Daoy (cell line): Measurements from ENCODE around the gene KCNT2. TPM values are rescaled to one million over a fixed set of nuclear protein-coding genes. Genes with fewer than 3 reads are reported as not detected.
"Not testable (repeated sequence)": the region's sequence is repeated elsewhere in the genome, so short reads cannot be mapped to it uniquely, and the experiment has no call there.

Experiments used
- DNase-seq: peaks from one replicate; pipeline ENCODE4 v3.0.0-alpha.2; 2015; ENCODE audit warnings: low read depth
- total RNA-seq: library from RNA; depleted of rRNA; stranded (reverse); fragments of >200 nt; shearing (Covaris generic); gene quantifications from 2 replicates; pipeline ENCODE4 v1.2.3, GENCODE V29; 2014

KCNT2 gene
- total RNA-seq, 1 experiment from 2014 or later = 0.34 TPM

DNA sequence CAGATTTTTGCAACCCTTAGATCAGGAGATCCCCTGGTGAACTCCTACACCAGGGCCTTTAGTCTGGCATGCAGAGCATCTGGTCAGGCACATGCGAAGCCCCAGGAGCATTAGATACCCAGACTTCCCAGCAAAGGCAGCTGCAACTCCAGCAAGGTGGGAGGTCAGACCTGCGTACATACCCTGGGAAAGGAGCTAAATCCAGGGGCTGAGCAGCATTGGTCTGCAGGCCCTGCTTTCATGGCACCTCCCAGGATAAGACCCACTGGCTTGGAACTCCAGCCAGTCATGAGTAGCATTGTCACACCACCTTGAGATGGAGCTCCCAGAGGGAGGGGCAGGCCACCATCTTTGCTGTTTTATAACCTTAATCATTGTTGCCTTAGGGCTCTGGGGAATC, 92.3 kb downstream of the KCNT2 start:
- no peak for DNase-seq

- no peak for DNase-seq
Measured at GRCh38 chr1:196513821-196514220, 94.4 kb downstream of the KCNT2 start.

DNA sequence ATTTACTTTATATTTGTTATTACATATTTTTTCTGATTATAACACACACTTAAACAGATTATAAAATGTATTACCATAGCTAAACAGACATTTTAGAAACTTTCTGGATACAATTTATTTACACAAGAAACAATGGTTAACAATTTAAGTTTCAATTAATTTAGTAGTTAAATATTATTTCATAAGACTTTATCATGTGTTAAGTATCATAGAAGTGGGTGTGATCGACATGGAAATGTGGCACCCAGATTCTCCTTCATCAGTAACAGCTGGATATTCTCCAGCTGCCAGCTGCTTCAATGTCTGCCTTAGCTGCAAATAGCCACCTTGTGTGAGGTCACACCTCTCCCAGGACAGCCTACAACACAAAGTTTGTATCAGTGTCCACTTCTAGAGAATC, 97.8 kb downstream of the KCNT2 start:
- DNase-seq = no peak

- not testable (repeated sequence) for DNase-seq
Measured at GRCh38 chr1:196504224-196504623, 104.0 kb downstream of the KCNT2 start.

DNA sequence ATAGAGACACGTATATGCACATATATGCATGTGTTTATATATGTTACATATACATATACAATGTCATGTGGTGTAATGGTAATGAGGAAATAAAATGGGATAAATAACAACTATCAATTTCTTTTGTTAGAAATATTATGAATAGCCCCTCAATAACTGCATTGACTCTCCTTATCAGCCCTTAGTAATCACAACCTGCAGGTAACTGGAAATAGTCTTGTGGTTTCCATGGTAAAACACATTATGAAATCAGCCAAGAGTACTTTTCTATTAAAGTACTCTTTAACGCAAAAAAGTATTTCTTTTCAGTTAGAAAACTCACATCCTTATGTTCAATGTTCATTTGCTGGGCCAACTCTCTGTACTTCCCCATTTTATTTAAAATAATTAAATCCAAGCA, 105.8 kb downstream of the KCNT2 start:
- DNase-seq = no peak

DNA sequence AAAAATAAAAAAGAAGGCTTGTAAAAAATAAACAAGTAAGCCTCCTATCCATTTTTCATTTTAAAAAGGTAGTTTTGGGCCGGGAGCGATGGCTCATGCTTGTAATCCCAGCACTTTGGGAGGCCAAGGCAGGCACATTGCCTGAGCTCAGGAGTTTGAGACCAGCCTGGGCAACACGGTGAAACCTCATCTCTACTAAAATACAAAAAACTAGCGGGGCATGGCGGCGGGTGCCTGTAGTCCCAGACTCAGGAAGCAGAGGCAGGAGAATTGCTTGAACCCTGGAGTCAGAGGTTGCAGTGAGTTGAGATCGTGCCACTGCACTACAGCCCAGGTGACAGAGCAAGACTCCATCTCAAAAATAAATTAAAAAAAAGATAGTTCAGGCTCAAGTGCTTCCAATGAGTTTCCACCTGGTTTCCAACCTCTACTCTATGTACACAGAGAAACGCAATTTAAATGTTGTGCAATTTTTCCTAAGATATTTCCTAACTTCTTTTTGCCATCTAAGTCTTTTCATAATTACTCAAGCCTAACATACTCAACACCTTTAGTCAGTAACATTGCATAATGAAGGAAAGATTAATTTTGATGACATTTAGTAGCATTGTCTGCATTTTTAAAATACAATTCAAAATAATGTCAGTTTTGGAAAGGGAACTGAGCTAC, 106.3 kb downstream of the KCNT2 start:
- DNase-seq = no peak

DNA sequence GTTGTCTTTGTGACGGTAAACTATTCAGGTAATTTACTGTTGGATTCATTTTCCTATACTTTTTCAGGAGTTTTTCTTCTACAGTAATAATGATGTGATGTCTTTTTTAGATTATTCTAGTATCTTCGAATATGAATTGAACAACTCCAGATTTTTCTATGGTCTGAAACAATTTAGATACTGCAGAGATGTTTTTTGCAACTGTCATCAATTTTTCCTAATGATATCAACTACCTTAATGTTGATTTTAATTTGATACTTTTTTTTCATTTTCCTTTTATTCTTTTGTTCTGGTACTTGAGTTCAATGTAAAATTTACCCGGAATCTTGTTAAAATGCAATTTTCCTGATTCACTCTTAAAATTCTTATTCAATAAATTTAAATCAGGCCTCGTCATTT, 110.4 kb downstream of the KCNT2 start:
- DNase-seq = no peak

- no peak for DNase-seq
Measured at GRCh38 chr1:196494766-196495165, 113.5 kb downstream of the KCNT2 start.

GRCh38 chr1:196493881-196494280, 114.4 kb downstream of the KCNT2 start:
- DNase-seq = no peak

DNA sequence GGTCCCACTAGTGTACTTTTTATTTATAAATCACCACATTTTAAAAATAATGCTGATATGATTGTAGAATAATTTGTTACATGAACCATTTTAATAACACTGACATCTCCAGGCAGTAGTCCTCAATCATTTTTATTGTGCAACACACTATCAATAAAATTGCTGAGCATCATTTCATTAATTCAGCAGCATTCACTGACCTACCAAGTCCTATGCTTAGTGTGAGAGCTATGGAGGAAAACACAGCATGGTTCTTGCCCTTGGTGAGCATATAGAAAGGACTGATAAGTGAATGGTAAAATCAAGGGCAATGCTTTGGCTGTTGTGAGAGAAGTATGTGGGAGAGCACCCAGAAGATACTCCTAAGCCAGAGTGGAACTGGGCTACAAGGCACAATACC, 119.7 kb downstream of the KCNT2 start:
- no peak for DNase-seq

DNA sequence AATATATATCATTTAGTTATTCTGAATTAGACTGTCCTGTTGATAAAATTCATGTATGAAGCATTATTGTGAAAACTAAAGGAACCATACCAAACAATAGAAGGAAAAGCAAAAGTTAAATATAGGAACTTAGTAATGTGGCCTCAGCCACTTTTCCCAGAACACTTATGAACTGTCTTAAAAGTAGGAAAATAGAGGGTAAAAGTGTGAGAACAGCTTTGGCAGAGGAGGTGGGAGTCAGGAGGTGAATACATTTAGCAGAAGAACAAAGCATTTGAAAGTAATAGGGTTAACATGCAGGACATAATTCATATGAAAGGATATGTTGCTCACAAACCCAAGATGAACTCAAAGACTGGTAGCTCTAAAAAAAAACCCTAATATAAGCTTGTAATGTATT, 121.9 kb downstream of the KCNT2 start:
- no peak for DNase-seq

- no peak for DNase-seq
Measured at GRCh38 chr1:196481616-196482015, 126.6 kb downstream of the KCNT2 start.

DNA sequence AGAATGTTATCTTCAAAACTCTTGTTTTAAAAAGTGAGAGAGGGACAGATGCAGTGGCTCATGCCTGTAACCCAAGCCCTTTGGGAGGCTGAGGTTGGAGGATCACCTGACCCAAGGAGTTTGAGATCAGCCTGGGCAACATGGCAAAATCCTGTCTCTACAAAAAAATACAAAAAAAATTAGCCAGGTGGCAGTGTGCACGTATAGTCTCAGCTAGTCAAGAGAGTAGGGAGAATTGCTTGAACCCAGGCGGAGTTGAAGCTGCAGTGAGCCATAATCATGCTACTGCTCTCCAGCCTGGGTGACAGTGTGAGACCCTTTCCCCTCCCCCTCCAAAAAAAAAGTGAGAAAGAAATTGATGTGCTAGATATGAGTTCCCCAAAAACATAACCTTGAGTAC, 131.0 kb downstream of the KCNT2 start:
- DNase-seq = no peak

- no peak for DNase-seq
Measured at GRCh38 chr1:196467230-196467925, 140.9 kb downstream of the KCNT2 start.

DNA sequence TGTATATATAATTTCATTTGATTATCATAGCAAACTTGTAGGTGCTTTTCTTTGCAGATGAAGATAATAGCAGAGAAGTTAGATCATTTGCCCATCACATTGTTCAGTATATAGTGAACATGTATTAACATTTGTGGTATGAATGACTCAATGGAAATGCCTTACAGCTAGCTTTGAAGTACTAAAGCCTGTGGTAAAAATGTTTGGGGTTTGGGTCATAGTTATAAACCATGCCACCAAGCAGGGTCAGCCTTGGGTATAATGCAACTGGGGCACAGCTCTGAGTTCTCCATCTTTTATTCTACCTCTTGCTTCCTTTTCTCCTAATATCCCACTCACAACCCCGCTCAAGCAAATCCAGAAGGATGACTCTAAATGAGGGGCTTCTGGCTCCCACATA, 141.6 kb downstream of the KCNT2 start:
- DNase-seq = peak; percentile 62

- no peak for DNase-seq
Measured at GRCh38 chr1:196466166-196466565, 142.1 kb downstream of the KCNT2 start.

GRCh38 chr1:196464480-196464941, 143.7 kb downstream of the KCNT2 start:
- peak; percentile 17 for DNase-seq

DNA sequence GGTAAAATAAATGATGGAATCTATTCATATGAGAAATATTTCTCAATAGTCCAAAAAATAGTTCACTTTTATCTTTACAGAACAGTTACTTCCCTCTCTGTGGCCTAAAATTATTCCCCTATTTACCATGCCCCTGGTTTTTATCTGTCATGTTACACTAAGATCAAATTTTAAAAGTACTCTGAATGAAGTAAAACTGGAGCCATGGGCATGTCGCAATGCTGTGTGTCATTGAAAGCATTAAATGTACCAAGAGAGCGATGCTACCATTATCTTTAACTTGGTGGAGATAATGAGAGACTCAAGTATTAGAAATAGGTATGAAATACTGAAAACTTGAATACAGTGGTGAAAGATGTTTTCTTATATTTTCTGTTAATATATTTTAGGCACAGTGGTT, 146.2 kb downstream of the KCNT2 start:
- no peak for DNase-seq

DNA sequence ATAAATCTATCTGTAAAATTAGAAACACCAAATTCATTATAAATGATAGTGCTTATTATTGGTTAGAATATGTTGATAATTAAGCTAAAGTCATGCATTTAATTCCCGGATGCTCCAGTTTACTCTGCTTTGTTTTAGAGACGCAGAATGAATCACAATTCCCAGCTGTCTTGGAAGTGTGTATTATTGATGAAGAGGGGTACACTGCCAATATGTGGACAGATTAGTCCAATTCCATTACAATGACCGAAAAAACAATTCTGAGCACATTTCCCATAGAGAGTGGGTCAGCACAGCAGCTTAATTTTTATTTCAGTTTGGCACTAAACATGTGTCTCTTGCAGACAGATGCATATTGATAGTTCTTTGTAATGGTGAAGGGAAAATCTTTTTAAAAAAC, 146.7 kb downstream of the KCNT2 start:
- no peak for DNase-seq

DNA sequence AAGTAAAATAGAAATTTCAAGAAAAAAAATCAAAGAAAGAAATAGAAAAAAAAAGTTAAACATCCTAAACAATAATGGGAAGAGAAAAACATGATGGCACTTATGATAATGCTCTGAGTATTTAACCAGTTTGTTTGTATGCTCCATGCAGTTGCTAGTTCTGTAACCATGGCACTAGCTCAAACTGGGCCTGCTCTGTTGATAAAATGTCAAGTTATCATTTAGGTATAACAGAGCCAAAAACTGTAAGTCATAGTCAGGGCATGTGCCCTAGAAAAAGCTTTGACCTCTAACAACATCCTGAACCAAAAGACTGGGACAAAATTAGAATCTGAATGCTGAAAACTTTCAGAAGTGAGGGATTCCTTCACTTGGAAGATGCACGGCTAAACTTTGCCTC, 148.9 kb downstream of the KCNT2 start:
- no peak for DNase-seq

- no peak for DNase-seq
Measured at GRCh38 chr1:196454792-196455191, 153.4 kb downstream of the KCNT2 start.

GRCh38 chr1:196451103-196451502, 157.1 kb downstream of the KCNT2 start:
- DNase-seq = no peak
